ENCODE measurements around the gene BPIFA2.
A peak's percentile ranks its signal among the peaks of the same experiment; 100 is the strongest.

BPIFA2 gene

DNA sequence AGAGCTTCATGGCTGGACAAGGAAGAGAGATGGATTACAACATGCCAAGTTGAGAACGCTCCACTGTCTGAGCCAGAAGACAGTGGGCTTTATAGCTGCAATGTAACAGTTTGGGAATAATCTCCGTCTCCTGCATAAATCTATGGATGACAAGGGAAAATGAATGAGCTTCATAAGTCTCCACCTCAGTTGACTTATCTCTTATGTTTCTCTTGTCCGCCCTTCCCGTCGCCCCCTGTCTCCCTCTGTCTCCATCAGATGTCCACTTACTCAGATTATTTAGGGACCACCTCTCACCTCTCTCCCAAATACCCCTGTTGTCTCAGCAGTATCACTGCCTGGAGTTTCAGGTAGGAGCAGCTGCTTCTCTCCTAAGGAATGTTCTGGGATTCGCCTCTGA lies 13.7 kb upstream of the BPIFA2 start:
- TF ChIP-seq, protein P1, sequence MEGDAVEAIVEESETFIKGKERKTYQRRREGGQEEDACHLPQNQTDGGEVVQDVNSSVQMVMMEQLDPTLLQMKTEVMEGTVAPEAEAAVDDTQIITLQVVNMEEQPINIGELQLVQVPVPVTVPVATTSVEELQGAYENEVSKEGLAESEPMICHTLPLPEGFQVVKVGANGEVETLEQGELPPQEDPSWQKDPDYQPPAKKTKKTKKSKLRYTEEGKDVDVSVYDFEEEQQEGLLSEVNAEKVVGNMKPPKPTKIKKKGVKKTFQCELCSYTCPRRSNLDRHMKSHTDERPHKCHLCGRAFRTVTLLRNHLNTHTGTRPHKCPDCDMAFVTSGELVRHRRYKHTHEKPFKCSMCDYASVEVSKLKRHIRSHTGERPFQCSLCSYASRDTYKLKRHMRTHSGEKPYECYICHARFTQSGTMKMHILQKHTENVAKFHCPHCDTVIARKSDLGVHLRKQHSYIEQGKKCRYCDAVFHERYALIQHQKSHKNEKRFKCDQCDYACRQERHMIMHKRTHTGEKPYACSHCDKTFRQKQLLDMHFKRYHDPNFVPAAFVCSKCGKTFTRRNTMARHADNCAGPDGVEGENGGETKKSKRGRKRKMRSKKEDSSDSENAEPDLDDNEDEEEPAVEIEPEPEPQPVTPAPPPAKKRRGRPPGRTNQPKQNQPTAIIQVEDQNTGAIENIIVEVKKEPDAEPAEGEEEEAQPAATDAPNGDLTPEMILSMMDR (IDR thresholded peaks at IDR 0.05), result no peak
- no peak for DNase-seq
- Mint-ChIP-seq H3K27me3 (ENCODE audit: low read depth, poor library complexity) (peaks cover 79% of the 10 kb centered on the region), H3K4me3 (no peak overlapping the region), H3K9me3 (no peaks in the 10 kb centered on the region), H3K36me3 (ENCODE audit: low read depth) (no peaks in the 10 kb centered on the region), H3K4me1 (no peaks in the 10 kb centered on the region), H3K27ac (no peak overlapping the region)

DNA sequence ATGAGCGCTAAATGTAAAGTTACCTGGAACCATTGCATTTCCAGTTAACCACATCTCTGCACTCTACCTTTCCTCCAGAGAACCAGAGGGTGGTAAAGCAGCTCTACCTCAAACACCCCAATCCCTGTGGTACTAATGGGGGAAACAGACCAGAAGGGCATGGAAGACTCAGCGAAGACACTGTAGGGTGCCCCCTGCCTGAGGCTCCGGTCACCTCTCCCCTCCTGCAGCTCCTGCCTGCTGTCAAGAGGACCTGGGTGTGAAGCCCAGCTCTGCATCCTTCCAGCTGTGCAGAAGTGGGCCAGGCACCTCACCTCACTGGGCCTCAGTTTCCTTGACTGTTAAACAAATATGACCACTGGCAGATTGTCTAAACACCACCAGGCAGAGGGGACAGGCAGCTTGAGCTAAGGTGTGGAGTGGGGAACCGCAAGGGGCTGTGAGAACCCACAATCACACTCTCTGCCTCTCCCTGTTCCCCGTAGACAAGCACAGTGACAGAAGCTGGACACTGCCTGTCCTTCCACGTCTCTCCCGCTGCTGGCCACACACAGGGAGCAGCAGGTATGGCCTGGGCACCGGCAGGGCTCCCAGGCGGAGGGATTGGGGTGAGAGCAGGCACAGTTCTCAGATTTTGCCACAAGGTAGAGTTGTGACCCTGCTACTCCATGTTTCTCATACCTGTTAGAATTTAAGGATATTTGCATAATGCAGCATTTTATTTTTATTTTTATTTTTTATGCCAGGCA lies 9.1 kb upstream of the BPIFA2 start:
- Mint-ChIP-seq H3K27me3 (ENCODE audit: low read depth, poor library complexity) (peaks cover 64% of the 10 kb centered on the region), H3K4me1 (no peaks in the 10 kb centered on the region), H3K27ac (no peak overlapping the region), H3K9me3 (no peaks in the 10 kb centered on the region), H3K4me3 (no peak overlapping the region), H3K36me3 (ENCODE audit: low read depth) (no peaks in the 10 kb centered on the region)
- TF ChIP-seq, protein P1 (IDR thresholded peaks at IDR 0.05), result no peak
- no peak for DNase-seq

GRCh38 chr20:33159713-33160112 lies 8.2 kb upstream of the BPIFA2 start:
- Mint-ChIP-seq H3K9me3 (no peaks in the 10 kb centered on the region), H3K4me3 (no peak overlapping the region), H3K27ac (no peak overlapping the region), H3K27me3 (ENCODE audit: low read depth, poor library complexity) (peaks cover 57% of the 10 kb centered on the region), H3K36me3 (ENCODE audit: low read depth) (no peaks in the 10 kb centered on the region), H3K4me1 (no peaks in the 10 kb centered on the region)
- TF ChIP-seq, protein P1 (IDR thresholded peaks at IDR 0.05), result no peak
- DNase-seq, result no peak

DNA sequence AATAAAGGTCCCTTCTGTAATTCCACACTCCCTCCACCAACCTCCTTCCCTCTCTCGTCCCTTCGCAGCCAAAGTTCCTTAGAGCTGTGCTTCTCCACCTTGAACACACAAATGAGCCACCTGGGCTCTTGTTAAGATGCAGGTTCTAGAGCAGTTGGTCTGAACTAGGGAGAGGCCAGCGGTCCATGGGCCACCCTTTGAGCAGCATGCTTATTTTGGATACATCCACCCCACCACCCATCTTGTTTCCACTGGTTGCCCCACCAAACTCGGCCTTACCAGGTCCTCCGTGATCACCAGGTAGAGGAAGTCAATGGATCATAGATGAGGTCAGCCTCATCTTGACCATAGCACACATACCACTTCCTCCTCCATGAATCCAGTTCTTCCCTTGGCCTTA lies 7.3 kb upstream of the BPIFA2 start:
- peak overlapping the region; percentile 69 for H3K27ac Mint-ChIP-seq
- TF ChIP-seq, protein P1 (IDR thresholded peaks at IDR 0.05), result no peak
- no peaks in the 10 kb centered on the region for H3K36me3 Mint-ChIP-seq (ENCODE audit: low read depth)
- H3K4me3 Mint-ChIP-seq, result no peak overlapping the region
- DNase-seq, result no peak
- H3K4me1 Mint-ChIP-seq, result no peaks in the 10 kb centered on the region
- H3K9me3 Mint-ChIP-seq, result no peaks in the 10 kb centered on the region
- peaks cover 48% of the 10 kb centered on the region for H3K27me3 Mint-ChIP-seq (ENCODE audit: low read depth, poor library complexity)

DNA sequence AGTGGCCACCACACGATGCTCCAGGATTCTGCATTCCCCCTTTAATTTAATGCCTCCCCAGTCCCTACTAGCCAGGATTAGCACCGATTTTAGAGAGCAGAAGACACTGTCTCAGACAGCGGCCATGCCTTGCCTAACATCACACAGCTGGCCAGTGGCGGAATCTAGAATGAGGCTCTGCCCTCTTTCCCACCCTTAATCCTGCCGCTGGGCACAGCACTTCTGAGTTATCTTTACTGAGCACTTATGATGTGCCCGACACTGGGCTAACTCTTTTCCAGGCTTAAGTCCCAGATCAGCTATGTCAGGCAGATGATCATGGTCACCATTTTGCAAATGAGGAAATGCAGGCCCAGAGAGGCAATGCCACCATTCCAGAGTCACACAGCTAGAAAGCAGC lies 5.6 kb upstream of the BPIFA2 start:
- H3K9me3 Mint-ChIP-seq, result no peaks in the 10 kb centered on the region
- no peaks in the 10 kb centered on the region for H3K36me3 Mint-ChIP-seq (ENCODE audit: low read depth)
- H3K4me3 Mint-ChIP-seq, result no peak overlapping the region
- no peak for DNase-seq
- H3K4me1 Mint-ChIP-seq, result no peaks in the 10 kb centered on the region
- TF ChIP-seq, protein P1 (IDR thresholded peaks at IDR 0.05), result no peak
- peaks cover 37% of the 10 kb centered on the region for H3K27me3 Mint-ChIP-seq (ENCODE audit: low read depth, poor library complexity)
- no peak overlapping the region for H3K27ac Mint-ChIP-seq

- Mint-ChIP-seq H3K9me3 (no peaks in the 10 kb centered on the region), H3K36me3 (ENCODE audit: low read depth) (no peaks in the 10 kb centered on the region), H3K27me3 (ENCODE audit: low read depth, poor library complexity) (peaks cover 33% of the 10 kb centered on the region), H3K4me1 (no peaks in the 10 kb centered on the region), H3K4me3 (no peak overlapping the region), H3K27ac (no peak overlapping the region)
- TF ChIP-seq, protein P1 (IDR thresholded peaks at IDR 0.05), result no peak
- DNase-seq, result no peak
These were observed 5.2 kb upstream of the BPIFA2 start for GRCh38 chr20:33162753-33163152.
